Occipital lobe (tissue), 2 donors: ENCODE data around the gene RHOG. TPM values are rescaled to one million over a fixed set of nuclear protein-coding genes. Genes with fewer than 3 reads are reported as not detected.
"Not testable (repeated sequence)": the region's sequence is repeated elsewhere in the genome, so short reads cannot be mapped to it uniquely, and the experiment has no call there.

Source experiments
- DNase-seq: peaks from one replicate; lab custom pipeline; 2025; lab: John Stamatoyannopoulos, UW
- total RNA-seq: library from RNA; depleted of rRNA; stranded (reverse); fragments of >200 nt; gene quantifications from one replicate; pipeline ENCODE4 v1.2.3, GENCODE V29; 2014

Gene RHOG
- total RNA-seq, 1 donor from 2014 or later: 2.0 TPM

- no peak for DNase-seq
These were observed 30.3 kb downstream of the RHOG start for GRCh38 chr11:3810446-3810845.

- DNase-seq: no peak
These were observed 31.2 kb downstream of the RHOG start for GRCh38 chr11:3809624-3809928.

GRCh38 chr11:3808861-3809623 lies 31.7 kb downstream of the RHOG start:
- DNase-seq: no peak

GRCh38 chr11:3807909-3808860 lies 32.6 kb downstream of the RHOG start, which contains the start of gene PGAP2:
Gene PGAP2 (plus strand): TSS chr11:3808560. CDS start chr11:3811260, 2,700 bp downstream.
- DNase-seq: no peak

GRCh38 chr11:3803726-3804495 lies 36.8 kb downstream of the RHOG start:
- no peak for DNase-seq

- no peak for DNase-seq
These were observed 38.6 kb downstream of the RHOG start for GRCh38 chr11:3802011-3802790.

- DNase-seq: no peak
These were observed 40.9 kb downstream of the RHOG start for GRCh38 chr11:3799873-3800272.

GRCh38 chr11:3799143-3799542 lies 41.6 kb downstream of the RHOG start:
- DNase-seq: no peak

- peak; percentile 100 for DNase-seq
These were observed 43.2 kb downstream of the RHOG start, which contains the start of gene NUP98 for GRCh38 chr11:3797329-3798090. Gene NUP98 (minus strand): TSS chr11:3797554. CDS start chr11:3782117, 15,437 bp downstream.

GRCh38 chr11:3796801-3797328 lies 43.9 kb downstream of the RHOG start:
- DNase-seq: no peak

- no peak for DNase-seq
These were observed 44.4 kb downstream of the RHOG start for GRCh38 chr11:3796346-3796745.

GRCh38 chr11:3796002-3796311 lies 44.8 kb downstream of the RHOG start:
- DNase-seq: no peak

GRCh38 chr11:3795131-3796001 lies 45.4 kb downstream of the RHOG start:
- DNase-seq: no peak

GRCh38 chr11:3794387-3794786 lies 46.4 kb downstream of the RHOG start:
- not testable (repeated sequence) for DNase-seq

- DNase-seq: no peak
These were observed 53.9 kb downstream of the RHOG start for GRCh38 chr11:3786781-3787428.

- DNase-seq: no peak
These were observed 57.1 kb downstream of the RHOG start for GRCh38 chr11:3783611-3784010.

GRCh38 chr11:3782963-3783362 lies 57.8 kb downstream of the RHOG start:
- no peak for DNase-seq

GRCh38 chr11:3781423-3781822 lies 59.3 kb downstream of the RHOG start:
- no peak for DNase-seq
